ENCODE data around the gene BABAM2.

Gene BABAM2

GRCh38 chr2:28173377-28173776, 282.8 kb downstream of the BABAM2 start:
- no peak for DNase-seq

DNA sequence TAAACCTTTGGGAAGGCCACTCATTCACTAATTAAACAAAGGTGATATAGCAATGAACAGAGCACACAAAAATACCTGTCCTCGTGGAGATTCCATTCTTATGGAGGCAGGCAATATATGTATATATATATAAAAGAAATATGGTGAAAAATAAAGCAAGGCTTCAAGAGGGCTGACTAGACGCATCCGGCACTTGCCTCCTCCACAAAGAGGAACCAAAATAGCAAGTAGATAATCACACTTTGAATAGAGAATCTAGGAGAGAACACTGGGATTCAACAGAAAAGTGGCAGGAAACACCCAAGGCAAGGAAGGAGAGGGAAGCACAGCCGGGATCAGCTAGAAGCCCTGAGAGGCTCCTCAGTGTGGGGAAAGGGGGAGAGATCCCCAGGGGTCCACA, 283.7 kb downstream of the BABAM2 start:
- DNase-seq, result no peak

- DNase-seq, result no peak
Observed at GRCh38 chr2:28175028-28175427, 284.5 kb downstream of the BABAM2 start.

DNA sequence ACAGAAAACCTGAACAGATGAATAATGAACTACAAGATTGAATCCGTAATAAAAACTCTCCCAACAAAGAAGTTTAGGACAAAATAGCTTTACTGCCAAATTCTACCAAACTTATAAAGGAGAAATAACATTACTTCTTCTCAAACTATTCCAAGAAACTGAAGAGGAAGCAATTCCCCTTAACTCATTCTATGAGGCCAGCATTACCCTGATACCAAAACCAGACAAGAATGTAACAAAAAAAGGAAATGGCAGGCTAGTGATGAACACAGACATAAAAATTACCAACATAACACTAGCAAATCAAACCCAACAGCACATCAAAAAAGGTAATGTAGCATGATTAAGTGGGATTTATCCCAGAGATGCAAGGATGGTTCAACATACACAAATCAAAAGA, 288.4 kb downstream of the BABAM2 start:
- no peak for DNase-seq

- DNase-seq, result no peak
Observed at GRCh38 chr2:28181801-28182200, 291.3 kb downstream of the BABAM2 start.

- DNase-seq, result no peak
Observed at GRCh38 chr2:28182348-28182747, 291.8 kb downstream of the BABAM2 start.

GRCh38 chr2:28185153-28185552, 294.6 kb downstream of the BABAM2 start:
- DNase-seq, result no peak

DNA sequence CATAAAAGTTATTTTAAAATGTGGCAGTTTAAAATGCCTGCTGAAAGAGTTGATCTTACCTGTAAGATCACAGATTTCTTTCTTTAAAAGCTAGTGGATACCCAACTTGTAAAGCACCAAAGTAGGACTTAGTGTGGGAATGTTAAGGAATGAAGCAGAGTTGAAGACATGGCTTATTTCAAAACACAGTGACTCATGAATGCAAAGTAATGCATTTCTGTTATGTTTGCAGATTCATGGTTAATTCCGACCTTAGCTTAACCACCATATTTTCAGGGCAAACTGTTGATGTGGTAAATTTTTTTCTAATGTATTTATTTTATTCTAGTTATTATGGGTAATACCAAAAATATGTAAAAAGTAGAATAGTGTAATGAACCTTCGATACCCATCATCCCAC, 295.4 kb downstream of the BABAM2 start:
- no peak for DNase-seq

DNA sequence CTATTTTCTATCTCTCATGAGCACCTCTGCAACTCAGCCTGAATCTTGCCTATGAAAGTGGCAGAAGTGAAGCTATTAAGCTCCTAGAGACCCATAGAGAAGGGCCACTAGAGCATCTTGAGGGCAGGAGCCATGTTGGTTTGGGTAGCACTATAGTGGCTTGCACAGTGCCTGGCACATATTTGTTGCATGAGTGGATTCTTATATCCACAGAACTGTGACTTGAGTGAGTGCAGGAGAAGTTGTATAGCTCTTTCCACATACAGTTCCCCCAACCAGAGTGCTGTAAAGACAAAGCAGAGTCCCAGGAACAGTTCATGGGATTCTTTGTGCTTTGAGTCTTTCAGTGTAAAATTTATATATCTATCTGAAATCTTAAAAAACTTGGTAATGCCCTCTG, 296.7 kb downstream of the BABAM2 start:
- no peak for DNase-seq

GRCh38 chr2:28188436-28188835, 297.9 kb downstream of the BABAM2 start:
- DNase-seq, result no peak

- DNase-seq, result no peak
Observed at GRCh38 chr2:28193630-28194403, 303.3 kb downstream of the BABAM2 start.

- DNase-seq, result no peak
Observed at GRCh38 chr2:28199995-28200679, 309.6 kb downstream of the BABAM2 start.

- DNase-seq, result no peak
Observed at GRCh38 chr2:28201671-28202180, 311.2 kb downstream of the BABAM2 start.

GRCh38 chr2:28202719-28203118, 312.2 kb downstream of the BABAM2 start:
- no peak for DNase-seq

DNA sequence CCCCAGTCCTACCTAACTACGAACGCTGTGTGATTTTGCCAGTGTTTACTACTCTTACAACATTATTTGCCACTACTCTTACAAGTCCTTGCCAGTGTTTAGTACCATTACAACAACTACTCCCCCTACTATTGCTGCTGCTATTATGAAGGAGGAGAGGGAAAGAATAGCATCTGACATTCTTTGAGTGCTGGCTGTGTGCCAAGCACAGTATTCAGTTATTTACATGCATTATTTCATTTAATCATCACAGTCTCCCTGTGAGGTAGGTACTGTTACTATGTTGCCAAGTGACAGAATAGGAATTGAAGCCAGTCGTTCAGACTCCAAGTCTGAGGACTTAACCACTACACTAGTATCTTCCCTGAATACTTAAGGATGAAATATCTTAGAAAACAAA, 316.2 kb downstream of the BABAM2 start:
- DNase-seq, result no peak

DNA sequence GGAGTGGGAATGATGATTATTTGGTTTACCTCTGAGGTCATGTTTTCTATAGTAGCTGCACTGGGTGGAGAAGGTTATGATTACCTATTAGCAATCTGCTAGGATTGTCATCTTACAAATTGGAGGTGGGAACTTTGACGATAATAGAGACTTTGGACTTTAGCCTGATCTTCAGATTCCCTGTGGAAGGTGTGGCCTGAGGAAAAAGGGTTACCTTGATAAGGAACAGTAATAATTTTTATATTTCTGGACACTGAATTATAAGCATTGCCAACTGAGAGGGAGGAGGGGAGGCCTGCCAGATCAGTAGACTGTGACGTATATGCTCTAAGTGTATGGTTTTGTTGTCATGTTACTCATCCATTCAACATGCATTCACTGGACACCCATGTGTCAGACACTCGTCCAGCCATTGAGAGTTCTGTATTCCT, 318.7 kb downstream of the BABAM2 start:
- DNase-seq, result no peak

GRCh38 chr2:28209864-28210263, 319.3 kb downstream of the BABAM2 start:
- no peak for DNase-seq

DNA sequence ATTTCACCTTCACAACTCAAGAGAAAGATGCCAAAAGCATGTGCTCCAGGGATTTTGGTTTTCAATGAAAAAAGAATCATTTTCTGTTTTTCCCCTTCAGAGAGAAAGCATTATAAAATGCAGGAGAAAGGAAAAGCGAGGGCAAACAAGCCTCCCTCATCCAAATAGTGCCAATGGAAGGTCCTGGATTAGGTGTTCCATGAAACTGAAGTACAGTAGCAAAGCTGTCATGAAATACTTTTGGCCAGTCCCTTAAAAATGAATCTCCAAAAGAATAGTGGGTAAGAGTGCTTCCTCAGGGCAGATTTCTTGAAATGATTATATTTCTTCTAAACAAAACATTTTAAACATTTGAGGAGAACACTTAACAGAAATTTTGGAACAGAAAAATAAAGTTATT, 320.0 kb downstream of the BABAM2 start:
- DNase-seq, result no peak

DNA sequence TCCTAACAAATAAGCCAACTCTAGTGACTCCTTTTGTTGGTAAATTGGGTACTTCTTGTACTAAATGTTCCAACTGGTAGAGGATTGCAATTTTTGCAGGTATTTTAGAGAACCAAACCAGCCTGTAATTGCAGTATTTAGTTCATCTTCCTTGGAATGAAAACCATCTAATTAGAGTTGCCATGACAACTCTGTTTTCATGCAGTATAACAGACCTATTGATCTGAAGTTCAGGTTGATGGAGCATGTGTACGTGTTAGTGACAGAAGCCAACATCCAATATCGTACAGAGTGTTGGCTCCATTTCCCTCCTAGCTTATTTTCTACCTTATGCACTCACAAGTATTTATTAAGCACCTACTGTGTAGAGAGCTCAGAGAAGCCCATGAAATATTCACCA, 325.8 kb downstream of the BABAM2 start:
- DNase-seq, result no peak

- DNase-seq, result no peak
Observed at GRCh38 chr2:28217042-28217740, 326.7 kb downstream of the BABAM2 start.

- DNase-seq, result no peak
Observed at GRCh38 chr2:28219138-28219537, 328.6 kb downstream of the BABAM2 start.

- no peak for DNase-seq
Observed at GRCh38 chr2:28219758-28220368, 329.3 kb downstream of the BABAM2 start.

All from KG1 (cell line).